ENCODE measurements around the gene MRPS5. TPM values are rescaled to one million over a fixed set of nuclear protein-coding genes. Genes with fewer than 3 reads are reported as not detected.

MRPS5 gene
- 59.5 and 98.4 TPM in 2 replicates for total RNA-seq (2014; rRNA removed; shearing (Covaris generic); ENCODE audit: low replicate concordance)

- peak within 1 kb of the TSS; percentile 53; the same call in 1 of the 2 replicates for H3K27ac ChIP-seq (ENCODE audit: low read length)
- peak within 1 kb of the TSS; percentile 88 for H3K4me3 ChIP-seq (ENCODE audit: low read length)
- H3K9me2 ChIP-seq (replicated peaks; ENCODE audit: insufficient read depth, low read length): no peaks in the 10 kb centered on the region
- no peaks in the 10 kb centered on the region for H3K9me3 ChIP-seq (ENCODE audit: low read length)
- H3K4me2 ChIP-seq (ENCODE audit: low read depth, low read length, poor library complexity, severe bottlenecking): peak within 1 kb of the TSS; percentile 83
- peak within 1 kb of the TSS; percentile 88 for H3K9ac ChIP-seq (ENCODE audit: low read length)
- H3K79me2 ChIP-seq (ENCODE audit: low read length): peaks cover 49% of the 10 kb centered on the region
- peaks cover 20% of the 10 kb centered on the region for H3K4me1 ChIP-seq (ENCODE audit: low read length)
- peak; percentile 94 for DNase-seq
- no peaks in the 10 kb centered on the region; the same call in 1 of the 2 replicates for H4K20me1 ChIP-seq (ENCODE audit: insufficient read depth, low read depth, low read length)
- peaks cover 7% of the 10 kb centered on the region for H3K36me3 ChIP-seq (ENCODE audit: insufficient read depth, low read length)
- H2AFZ ChIP-seq (ENCODE audit: low read length): peak within 1 kb of the TSS; percentile 81
- H3K27me3 ChIP-seq (ENCODE audit: low read length): no peaks in the 10 kb centered on the region
These were observed at the start of gene MRPS5 for GRCh38 chr2:95121407-95122196. Gene MRPS5 (minus strand): TSS chr2:95121808. CDS start chr2:95121791, 17 bp downstream.

- Histone ChIP-seq H4K20me1 (ENCODE audit: insufficient read depth, low read depth, low read length) (no peaks in the 10 kb centered on the region), H3K9me3 (ENCODE audit: low read length) (no peaks in the 10 kb centered on the region), H3K27ac (ENCODE audit: low read length) (no peak overlapping the region), H3K9ac (ENCODE audit: low read length) (peak overlapping the region; percentile 87), H3K9me2 (replicated peaks; ENCODE audit: insufficient read depth, low read length) (no peaks in the 10 kb centered on the region), H2AFZ (ENCODE audit: low read length) (peak overlapping the region; percentile 47), H3K4me2 (ENCODE audit: low read depth, low read length, poor library complexity, severe bottlenecking) (peak overlapping the region; percentile 92), H3K79me2 (ENCODE audit: low read length) (peaks cover 28% of the 10 kb centered on the region), H3K4me1 (ENCODE audit: low read length) (peaks cover 20% of the 10 kb centered on the region), H3K27me3 (ENCODE audit: low read length) (no peaks in the 10 kb centered on the region), H3K36me3 (ENCODE audit: insufficient read depth, low read length) (no peaks in the 10 kb centered on the region), H3K4me3 (ENCODE audit: low read length) (peak overlapping the region; percentile 87)
- DNase-seq: no peak
These were observed 44.6 kb upstream of the MRPS5 start for GRCh38 chr2:95166065-95166763.

- H3K4me1 ChIP-seq (ENCODE audit: low read length): peaks cover 20% of the 10 kb centered on the region
- H2AFZ ChIP-seq (ENCODE audit: low read length): peak within 1 kb of the TSS; percentile 91
- no peaks in the 10 kb centered on the region for H3K9me3 ChIP-seq (ENCODE audit: low read length)
These were observed 43.9 kb upstream of the MRPS5 start, which contains the start of gene ZNF2 for GRCh38 chr2:95165371-95166064. Gene ZNF2 (plus strand): TSS chr2:95165809. CDS start chr2:95176227, 10,418 bp downstream.

GRCh38 chr2:95165030-95165370 lies 43.4 kb upstream of the MRPS5 start:
- DNase-seq: no peak
- Histone ChIP-seq H3K4me2 (ENCODE audit: low read depth, low read length, poor library complexity, severe bottlenecking) (peak overlapping the region; percentile 92), H3K79me2 (ENCODE audit: low read length) (peaks cover 28% of the 10 kb centered on the region), H3K36me3 (ENCODE audit: insufficient read depth, low read length) (no peaks in the 10 kb centered on the region), H3K9ac (ENCODE audit: low read length) (peak overlapping the region; percentile 87), H3K27me3 (ENCODE audit: low read length) (no peaks in the 10 kb centered on the region), H3K4me1 (ENCODE audit: low read length) (peaks cover 20% of the 10 kb centered on the region), H2AFZ (ENCODE audit: low read length) (peak overlapping the region; percentile 91), H4K20me1 (ENCODE audit: insufficient read depth, low read depth, low read length) (no peaks in the 10 kb centered on the region), H3K27ac (ENCODE audit: low read length) (no peak overlapping the region), H3K4me3 (ENCODE audit: low read length) (peak overlapping the region; percentile 87), H3K9me3 (ENCODE audit: low read length) (no peaks in the 10 kb centered on the region), H3K9me2 (replicated peaks; ENCODE audit: insufficient read depth, low read length) (no peaks in the 10 kb centered on the region)

More at GRCh38 chr2:95165371-95166064, 43.9 kb upstream of the MRPS5 start, which contains the start of gene ZNF2:
- H3K79me2 ChIP-seq (ENCODE audit: low read length): peaks cover 28% of the 10 kb centered on the region
- peak within 1 kb of the TSS; percentile 87 for H3K4me3 ChIP-seq (ENCODE audit: low read length)
- no peaks in the 10 kb centered on the region for H3K27me3 ChIP-seq (ENCODE audit: low read length)
- H3K9me2 ChIP-seq (replicated peaks; ENCODE audit: insufficient read depth, low read length): no peaks in the 10 kb centered on the region
- H3K36me3 ChIP-seq (ENCODE audit: insufficient read depth, low read length): no peaks in the 10 kb centered on the region
- no peak within 1 kb of the TSS for H3K27ac ChIP-seq (ENCODE audit: low read length)
- no peaks in the 10 kb centered on the region for H4K20me1 ChIP-seq (ENCODE audit: insufficient read depth, low read depth, low read length)
- peak; percentile 99 for DNase-seq
- H3K9ac ChIP-seq (ENCODE audit: low read length): peak within 1 kb of the TSS; percentile 87
- H3K4me2 ChIP-seq (ENCODE audit: low read depth, low read length, poor library complexity, severe bottlenecking): peak within 1 kb of the TSS; percentile 92

GRCh38 chr2:95159690-95160449 lies 38.3 kb upstream of the MRPS5 start, which contains the start of gene ZNF514:
Gene ZNF514 (minus strand): TSS chr2:95159848. CDS start chr2:95153253, 6,595 bp downstream.
- H3K9ac ChIP-seq (ENCODE audit: low read length): peak within 1 kb of the TSS; percentile 73
- H3K27me3 ChIP-seq (ENCODE audit: low read length): no peaks in the 10 kb centered on the region
- no peaks in the 10 kb centered on the region for H3K9me2 ChIP-seq (replicated peaks; ENCODE audit: insufficient read depth, low read length)
- H4K20me1 ChIP-seq (ENCODE audit: insufficient read depth, low read depth, low read length): no peaks in the 10 kb centered on the region
- peak within 1 kb of the TSS; percentile 89 for H3K4me2 ChIP-seq (ENCODE audit: low read depth, low read length, poor library complexity, severe bottlenecking)
- peak within 1 kb of the TSS; percentile 75 for H3K4me3 ChIP-seq (ENCODE audit: low read length)
- peaks cover 21% of the 10 kb centered on the region for H3K4me1 ChIP-seq (ENCODE audit: low read length)
- H2AFZ ChIP-seq (ENCODE audit: low read length): peak within 1 kb of the TSS; percentile 43; the same call in 1 of the 2 replicates
- DNase-seq: peak; percentile 87
- peaks cover 7% of the 10 kb centered on the region; the same call in 1 of the 2 replicates for H3K36me3 ChIP-seq (ENCODE audit: insufficient read depth, low read length)
- H3K9me3 ChIP-seq (ENCODE audit: low read length): 0 out of 2 replicates have a peak, but pooled peaks cover 3% of the 10 kb centered on the region
- H3K79me2 ChIP-seq (ENCODE audit: low read length): peaks cover 12% of the 10 kb centered on the region
- H3K27ac ChIP-seq (ENCODE audit: low read length): no peak within 1 kb of the TSS

GRCh38 chr2:95158891-95159619 lies 37.4 kb upstream of the MRPS5 start:
- H3K9me3 ChIP-seq (ENCODE audit: low read length): 0 out of 2 replicates have a peak, but pooled peaks cover 3% of the 10 kb centered on the region
- H3K27me3 ChIP-seq (ENCODE audit: low read length): no peaks in the 10 kb centered on the region
- H3K4me2 ChIP-seq (ENCODE audit: low read depth, low read length, poor library complexity, severe bottlenecking): peak overlapping the region; percentile 89
- H3K4me3 ChIP-seq (ENCODE audit: low read length): peak overlapping the region; percentile 75
- H3K79me2 ChIP-seq (ENCODE audit: low read length): peaks cover 5% of the 10 kb centered on the region; the same call in 1 of the 2 replicates
- no peak overlapping the region for H3K27ac ChIP-seq (ENCODE audit: low read length)
- H3K4me1 ChIP-seq (ENCODE audit: low read length): peaks cover 14% of the 10 kb centered on the region
- no peak overlapping the region for H2AFZ ChIP-seq (ENCODE audit: low read length)
- peak; percentile 49 for DNase-seq
- H4K20me1 ChIP-seq (ENCODE audit: insufficient read depth, low read depth, low read length): no peaks in the 10 kb centered on the region
- H3K36me3 ChIP-seq (ENCODE audit: insufficient read depth, low read length): peaks cover 11% of the 10 kb centered on the region; the same call in 1 of the 2 replicates
- H3K9me2 ChIP-seq (replicated peaks; ENCODE audit: insufficient read depth, low read length): no peaks in the 10 kb centered on the region
- H3K9ac ChIP-seq (ENCODE audit: low read length): peak overlapping the region; percentile 73

- no peak for DNase-seq
- Histone ChIP-seq H2AFZ (ENCODE audit: low read length) (no peak overlapping the region), H3K36me3 (ENCODE audit: insufficient read depth, low read length) (peaks cover 15% of the 10 kb centered on the region), H3K9me2 (replicated peaks; ENCODE audit: insufficient read depth, low read length) (no peaks in the 10 kb centered on the region), H3K9me3 (ENCODE audit: low read length) (0 out of 2 replicates have a peak, but pooled peaks cover 5% of the 10 kb centered on the region), H3K79me2 (ENCODE audit: low read length) (no peaks in the 10 kb centered on the region), H3K4me3 (ENCODE audit: low read length) (peak overlapping the region; percentile 75; the same call in 1 of the 2 replicates), H3K4me1 (ENCODE audit: low read length) (peaks cover 11% of the 10 kb centered on the region), H3K27ac (ENCODE audit: low read length) (no peak overlapping the region), H4K20me1 (ENCODE audit: insufficient read depth, low read depth, low read length) (no peaks in the 10 kb centered on the region), H3K9ac (ENCODE audit: low read length) (peak overlapping the region; percentile 73), H3K27me3 (ENCODE audit: low read length) (no peaks in the 10 kb centered on the region), H3K4me2 (ENCODE audit: low read depth, low read length, poor library complexity, severe bottlenecking) (peak overlapping the region; percentile 89)
These were observed 36.8 kb upstream of the MRPS5 start for GRCh38 chr2:95158441-95158840.

Measured in Karpas-422 (cell line).